HCT116 (cell line): ENCODE data around the gene PI4KA. TPM values are rescaled to one million over a fixed set of nuclear protein-coding genes. Genes with fewer than 3 reads are reported as not detected.

Source experiments
- ATAC-seq: fragments of 200-7000 bp; cut with Tn5 transposase; 2 replicates; pipeline ENCODE4 v1.9.1; 2020; ENCODE audit warnings: mild to moderate bottlenecking, moderate library complexity
- BruUV-seq: library from RNA; stranded (reverse); fragments of 400-500 nt; replicated peaks from 2 replicates; lab custom pipeline; 2021; lab: Mats Ljungman, UMichigan
- CTCF ChIA-PET: fragments of 300-600 bp; sonication (Branson Sonifier 250); formaldehyde crosslinking; loops from one replicate; lab custom pipeline; 2021; ENCODE audit warnings: antibody characterized with exemption; lab: Charles Lee
- POLR2A ChIA-PET: fragments of 300-600, 350-600 bp; sonication (Branson Sonifier 250); formaldehyde crosslinking; loops from one replicate; lab custom pipeline; 2021; ENCODE audit warnings: antibody characterized with exemption; lab: Charles Lee
- RAD21 ChIA-PET, 2 experiments: fragments of 300-600 bp; sonication (Branson Sonifier 250); formaldehyde crosslinking; loops; one replicate each; lab custom pipeline; 2023; ENCODE audit warnings: low total read pairs in 2 of 2; ENCODE audit not compliant: uncharacterized antibody in 2 of 2, unreplicated experiment in 2 of 2, low non-redundant PET in 1 of 2; lab: Charles Lee
- DNase-seq: peaks from one replicate; pipeline ENCODE4 v3.0.0-alpha.2; 2010; ENCODE audit warnings: low read depth, low spot score
- H2AFZ ChIP-seq: fragments of 200-600 bp; shearing (Covaris generic), sonication (generic); 2 replicates; pipeline ENCODE4 v1.6.1; 2017; ENCODE audit warnings: low read depth, mixed run types, mixed read lengths, antibody characterized with exemption, low read length; ENCODE audit not compliant: poor library complexity, severe bottlenecking
- H3K27ac ChIP-seq: 2 replicates; pipeline ENCODE4 v1.5.1; 2012; ENCODE audit warnings: low read depth, low read length
- H3K27me3 ChIP-seq: fragments of 200-600 bp; sonication (generic); 2 replicates; pipeline ENCODE4 v1.6.1; 2016; ENCODE audit warnings: mixed run types, low read length, mixed read lengths; ENCODE audit not compliant: insufficient read depth
- H3K36me3 ChIP-seq, 2 experiments: fragments of 200-500 bp in 1 of 2; fragments of 200-600 bp in 1 of 2; sonication (Bioruptor generic) in 1 of 2; sonication (generic) in 1 of 2; 2 replicates each; pipeline versions ENCODE4 v1.5.1 to v1.6.1; 2014 to 2016; ENCODE audit warnings: low read length in 2 of 2, inconsistent platforms in 1 of 2, mixed read lengths in 1 of 2, mixed run types in 1 of 2; ENCODE audit not compliant: insufficient read depth in 2 of 2, control insufficient read depth in 1 of 2
- H3K4me1 ChIP-seq, 2 experiments: fragments of 200-600 bp in 1 of 2; sonication (generic) in 1 of 2; 2 replicates each; pipeline versions ENCODE4 v1.5.1 to v1.6.1; 2012 to 2017; ENCODE audit warnings: low read length in 2 of 2, inconsistent platforms in 1 of 2, mild to moderate bottlenecking in 1 of 2, mixed read lengths in 1 of 2, mixed run types in 1 of 2, moderate library complexity in 1 of 2; ENCODE audit not compliant: insufficient read depth in 2 of 2, control insufficient read depth in 1 of 2
- H3K4me2 ChIP-seq: fragments of 200-600 bp; sonication (generic); 2 replicates; pipeline ENCODE4 v1.6.1; 2017; ENCODE audit warnings: mixed run types, low read length, mixed read lengths
- H3K4me3 ChIP-seq, 2 experiments: fragments of 200-600 bp in 1 of 2; sonication (generic) in 1 of 2; replicated peaks in 1 of 2; 2 replicates each; pipeline ENCODE4 v1.5.1; 2011 to 2016; ENCODE audit warnings: low read length in 2 of 2, control low read depth in 1 of 2, low read depth in 1 of 2, mild to moderate bottlenecking in 1 of 2, mixed read lengths in 1 of 2, mixed run types in 1 of 2
- H3K79me2 ChIP-seq: fragments of 200-600 bp; sonication (generic); 2 replicates; pipeline ENCODE4 v1.6.1; 2017; ENCODE audit warnings: mild to moderate bottlenecking, mixed run types, low read length, moderate library complexity, mixed read lengths; ENCODE audit not compliant: insufficient read depth
- H3K9ac ChIP-seq: fragments of 200-600 bp; sonication (generic); 2 replicates; pipeline ENCODE4 v1.6.1; 2016; ENCODE audit warnings: low read length, mixed read lengths
- H3K9me2 ChIP-seq: fragments of 200-600 bp; sonication (generic), shearing (Covaris generic); 2 replicates; pipeline ENCODE4 v1.6.1; 2017; ENCODE audit warnings: mixed run types, mild to moderate bottlenecking, moderate library complexity; ENCODE audit not compliant: insufficient read depth
- H3K9me3 ChIP-seq, 2 experiments: fragments of 200-500 bp in 1 of 2; fragments of 200-600 bp in 1 of 2; sonication (Bioruptor generic) in 1 of 2; sonication (generic) in 1 of 2; 2 replicates each; pipeline ENCODE4 v1.6.1; 2014 to 2017; ENCODE audit warnings: low read length in 2 of 2, mixed read lengths in 2 of 2, inconsistent platforms in 1 of 2, low read depth in 1 of 2, mild to moderate bottlenecking in 1 of 2, mixed run types in 1 of 2, moderate library complexity in 1 of 2; ENCODE audit not compliant: control insufficient read depth in 1 of 2, insufficient read depth in 1 of 2
- H4K20me1 ChIP-seq: fragments of 200-600 bp; sonication (generic), shearing (Covaris generic); 2 replicates; pipeline ENCODE4 v1.6.1; 2017; ENCODE audit warnings: mixed run types, mild to moderate bottlenecking, moderate library complexity; ENCODE audit not compliant: insufficient read depth
- CBX3 ChIP-seq: IDR thresholded peaks from 2 replicates; pipeline ENCODE4 v1.6.1; 2012; ENCODE audit warnings: low read depth
- CEBPB ChIP-seq: IDR thresholded peaks from 2 replicates; pipeline ENCODE4 v1.6.1; 2012; ENCODE audit warnings: low read depth
- CTCF ChIP-seq, 3 experiments: fragments of 200-600 bp in 1 of 3; sonication (generic) in 1 of 3; IDR thresholded peaks in 2 of 3; conservative IDR thresholded peaks in 1 of 3; 2 replicates each; pipeline ENCODE4 v1.5.1; 2012 to 2017; ENCODE audit warnings: low read depth in 2 of 3, low read length in 2 of 3, antibody characterized with exemption in 1 of 3, borderline replicate concordance in 1 of 3, control low read depth in 1 of 3, mild to moderate bottlenecking in 1 of 3, mixed read lengths in 1 of 3, mixed run types in 1 of 3, moderate library complexity in 1 of 3; ENCODE audit not compliant: insufficient read depth in 1 of 3
- ELF1 ChIP-seq: IDR thresholded peaks from 2 replicates; pipeline ENCODE4 v1.6.1; 2012; ENCODE audit warnings: low read depth, borderline replicate concordance
- EZH2phosphoT487 ChIP-seq: fragments of 200-600 bp; IDR thresholded peaks from 2 replicates; pipeline ENCODE4 v1.6.1; 2018; ENCODE audit warnings: antibody characterized with exemption, borderline replicate concordance
- FOSL1 ChIP-seq: IDR thresholded peaks from 2 replicates; pipeline ENCODE4 v1.6.1; 2012; ENCODE audit warnings: low read depth
- JUND ChIP-seq: IDR thresholded peaks from 2 replicates; pipeline ENCODE4 v1.6.1; 2012
- POLR2AphosphoS5 ChIP-seq: IDR thresholded peaks from 2 replicates; pipeline ENCODE4 v1.6.1; 2011; ENCODE audit warnings: mild to moderate bottlenecking, low read depth, low read length, moderate library complexity
- REST ChIP-seq: IDR thresholded peaks from 2 replicates; pipeline ENCODE4 v1.6.1; 2012; ENCODE audit warnings: low read depth
- SIN3A ChIP-seq: IDR thresholded peaks from 2 replicates; pipeline ENCODE4 v1.6.1; 2012; ENCODE audit warnings: low read depth
- SP1 ChIP-seq: IDR thresholded peaks from 2 replicates; pipeline ENCODE4 v1.6.1; 2012; ENCODE audit warnings: low read depth
- SRF ChIP-seq: IDR thresholded peaks from 2 replicates; pipeline ENCODE4 v1.6.1; 2012; ENCODE audit warnings: low read depth
- TCF7L2 ChIP-seq: IDR thresholded peaks from 2 replicates; pipeline ENCODE4 v1.7.0; 2011; ENCODE audit warnings: borderline replicate concordance, inconsistent platforms; ENCODE audit not compliant: insufficient read depth, insufficient read length; ENCODE audit errors: extremely low read depth
- ZNF274 ChIP-seq: fragments of 200-500 bp; sonication (Bioruptor generic); IDR thresholded peaks from 2 replicates; pipeline ENCODE4 v1.6.1; 2014; ENCODE audit warnings: mild to moderate bottlenecking, low read depth, low read length, inconsistent platforms
- intact Hi-C: fragments of 100-400 bp; cut with micrococcal nuclease; formaldehyde crosslinking; loops from 2 replicates; pipeline ENCODE4 v1.10.0; 2022
- total RNA-seq: library from RNA; stranded (reverse); gene quantifications from one replicate; pipeline ENCODE4 v1.2.1, GENCODE V29; 2021; ENCODE audit not compliant: unreplicated experiment

The PI4KA gene
- total RNA-seq, 1 experiment from 2014 or later = 59.6 TPM

- no peak overlapping the region for H2AFZ ChIP-seq
- H3K9me3 ChIP-seq = no peaks in the 10 kb centered on the region
- ATAC-seq (no peak), DNase-seq (no peak)
- peaks cover 6 to 9% of the 10 kb centered on the region in 2 experiments; a peak in 3 of 4 replicates for H3K36me3 ChIP-seq
- ChIA-PET CTCF (no interaction called here), RAD21 (no interaction called here), POLR2A (no interaction called here)
- no peaks in the 10 kb centered on the region for H4K20me1 ChIP-seq
- H3K27ac ChIP-seq = no peak overlapping the region
- TF ChIP-seq SRF (no peak), CBX3 (no peak), JUND (no peak), CEBPB (no peak), CTCF (IDR thresholded peaks at IDR 0.05 in 2 of 3, conservative IDR thresholded peaks at IDR 0.05 in 1 of 3; ENCODE audit: borderline replicate concordance in 1 of 3, insufficient read depth in 1 of 3, low read depth in 2 of 3, low read length in 2 of 3) (no peak), FOSL1 (no peak), SIN3A (no peak), ELF1 (no peak), POLR2AphosphoS5 (no peak), TCF7L2 (no peak), SP1 (no peak), EZH2phosphoT487 (no peak), REST (no peak), ZNF274 (no peak)
- no peaks in the 10 kb centered on the region for H3K9me2 ChIP-seq
- no peak overlapping the region for H3K9ac ChIP-seq
- H3K79me2 ChIP-seq = no peaks in the 10 kb centered on the region
- intact Hi-C loops = no loop called here
- no peaks in the 10 kb centered on the region for H3K27me3 ChIP-seq
- H3K4me3 ChIP-seq = no peak overlapping the region
- no TSS peak for BruUV-seq
- H3K4me1 ChIP-seq = peaks cover 10 to 23% of the 10 kb centered on the region in 2 experiments
- H3K4me2 ChIP-seq = no peak overlapping the region
Measured at GRCh38 chr22:20809538-20810185, 48.9 kb downstream of the PI4KA start.
